Measurements from ENCODE around the gene CELA2B. TPM values are rescaled to one million over a fixed set of nuclear protein-coding genes. Genes with fewer than 3 reads are reported as not detected.

CELA2B gene
- total RNA-seq, 1 experiment from 2014 or later: not detected

- H3K9me2 ChIP-seq (replicated peaks; ENCODE audit: insufficient read depth, low read length): no peaks in the 10 kb centered on the region
Observed at GRCh38 chr1:15525050-15526020, 49.4 kb downstream of the CELA2B start.

DNA sequence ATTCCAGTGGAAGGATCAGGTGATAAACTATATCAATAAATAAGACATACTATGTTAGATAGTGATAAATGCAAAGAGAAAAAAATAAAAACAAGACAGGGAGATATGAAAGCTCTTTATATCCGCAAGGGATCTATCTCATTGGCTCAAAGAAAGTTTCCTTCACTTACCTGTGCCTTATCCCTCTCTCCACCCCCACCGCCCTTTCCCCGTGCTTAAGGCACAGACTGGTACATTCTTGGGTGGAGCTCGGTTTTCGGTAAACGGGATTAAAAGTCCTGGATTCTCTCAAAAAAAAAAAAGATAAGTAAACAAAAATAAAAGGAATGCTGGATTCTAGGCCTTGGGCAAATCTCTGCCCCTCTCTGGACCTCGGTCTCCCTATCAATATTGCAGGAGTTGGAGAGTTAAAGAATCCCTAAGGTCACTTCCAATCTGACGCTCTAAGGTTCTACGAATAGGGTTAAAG is 50.2 kb downstream of the CELA2B start:
- H3K9ac ChIP-seq (ENCODE audit: low read length): peak overlapping the region; percentile 80
- no peaks in the 10 kb centered on the region for H3K27me3 ChIP-seq (ENCODE audit: low read length)
- peak overlapping the region; percentile 68 for H3K27ac ChIP-seq (ENCODE audit: low read length)
- peaks cover 1% of the 10 kb centered on the region; the same call in 1 of the 2 replicates for H3K36me3 ChIP-seq (ENCODE audit: insufficient read depth, low read length)
- H3K9me2 ChIP-seq (replicated peaks; ENCODE audit: insufficient read depth, low read length): no peaks in the 10 kb centered on the region
- peak; percentile 61 for DNase-seq
- peak overlapping the region; percentile 96 for H3K4me2 ChIP-seq (ENCODE audit: low read depth, low read length, poor library complexity, severe bottlenecking)
- H2AFZ ChIP-seq (ENCODE audit: low read length): peak overlapping the region; percentile 59; the same call in 1 of the 2 replicates
- H3K79me2 ChIP-seq (ENCODE audit: low read length): peaks cover 60% of the 10 kb centered on the region
- H3K4me3 ChIP-seq (ENCODE audit: low read length): peak overlapping the region; percentile 88
- H4K20me1 ChIP-seq (ENCODE audit: insufficient read depth, low read depth, low read length): no peaks in the 10 kb centered on the region
- no peaks in the 10 kb centered on the region for H3K9me3 ChIP-seq (ENCODE audit: low read length)
- peaks cover 36% of the 10 kb centered on the region for H3K4me1 ChIP-seq (ENCODE audit: low read length)

More at GRCh38 chr1:15525050-15526020, 49.4 kb downstream of the CELA2B start:
- Histone ChIP-seq H2AFZ (ENCODE audit: low read length) (peak overlapping the region; percentile 59), H3K4me2 (ENCODE audit: low read depth, low read length, poor library complexity, severe bottlenecking) (peak overlapping the region; percentile 96), H3K79me2 (ENCODE audit: low read length) (peaks cover 58% of the 10 kb centered on the region), H3K27me3 (ENCODE audit: low read length) (no peaks in the 10 kb centered on the region), H3K4me1 (ENCODE audit: low read length) (peaks cover 36% of the 10 kb centered on the region), H3K4me3 (ENCODE audit: low read length) (peak overlapping the region; percentile 88), H3K9me3 (ENCODE audit: low read length) (no peaks in the 10 kb centered on the region), H3K9ac (ENCODE audit: low read length) (peak overlapping the region; percentile 80), H3K36me3 (ENCODE audit: insufficient read depth, low read length) (no peaks in the 10 kb centered on the region), H3K27ac (ENCODE audit: low read length) (peak overlapping the region; percentile 68), H4K20me1 (ENCODE audit: insufficient read depth, low read depth, low read length) (no peaks in the 10 kb centered on the region)
- peak; percentile 63 for DNase-seq

- H3K9me2 ChIP-seq (replicated peaks; ENCODE audit: insufficient read depth, low read length): no peaks in the 10 kb centered on the region
- peaks cover 35% of the 10 kb centered on the region for H3K4me1 ChIP-seq (ENCODE audit: low read length)
- H2AFZ ChIP-seq (ENCODE audit: low read length): peak within 1 kb of the TSS; percentile 59
- H3K4me2 ChIP-seq (ENCODE audit: low read depth, low read length, poor library complexity, severe bottlenecking): peak within 1 kb of the TSS; percentile 96
- peak within 1 kb of the TSS; percentile 92 for H3K9ac ChIP-seq (ENCODE audit: low read length)
- no peaks in the 10 kb centered on the region for H3K27me3 ChIP-seq (ENCODE audit: low read length)
- DNase-seq: peak; percentile 100
- H4K20me1 ChIP-seq (ENCODE audit: insufficient read depth, low read depth, low read length): no peaks in the 10 kb centered on the region
- peak within 1 kb of the TSS; percentile 88 for H3K4me3 ChIP-seq (ENCODE audit: low read length)
- no peaks in the 10 kb centered on the region for H3K9me3 ChIP-seq (ENCODE audit: low read length)
- H3K79me2 ChIP-seq (ENCODE audit: low read length): peaks cover 58% of the 10 kb centered on the region
- H3K27ac ChIP-seq (ENCODE audit: low read length): peak within 1 kb of the TSS; percentile 68
- peaks cover 5% of the 10 kb centered on the region; the same call in 1 of the 2 replicates for H3K36me3 ChIP-seq (ENCODE audit: insufficient read depth, low read length)
Observed at GRCh38 chr1:15526490-15527339, 50.8 kb downstream of the CELA2B start, which contains the start of gene DNAJC16. DNAJC16 (plus strand) TSS chr1:15526848; CDS start chr1:15529106, 2,258 bp downstream.

DNA sequence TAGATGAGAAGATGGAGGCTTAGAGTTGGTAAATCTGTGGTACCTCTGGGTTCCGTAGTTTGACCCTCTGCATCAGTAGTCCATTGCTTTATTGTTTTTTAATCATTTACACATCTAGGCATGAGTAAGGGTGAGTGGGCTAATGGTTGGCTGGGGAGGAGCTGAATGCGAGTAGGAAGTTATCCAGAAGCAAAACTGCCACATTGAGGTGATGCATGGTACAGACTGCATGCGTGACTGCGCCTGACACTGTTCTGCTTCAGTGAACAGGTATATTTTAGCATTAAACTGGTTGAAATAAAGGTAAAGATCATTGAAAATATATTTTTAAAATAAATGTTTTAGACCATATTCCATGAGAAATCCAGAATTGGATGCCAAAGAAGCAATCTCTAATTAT is 55.1 kb downstream of the CELA2B start:
- Histone ChIP-seq H3K79me2 (ENCODE audit: low read length) (peaks cover 39% of the 10 kb centered on the region), H3K9me2 (replicated peaks; ENCODE audit: insufficient read depth, low read length) (no peaks in the 10 kb centered on the region)

DNA sequence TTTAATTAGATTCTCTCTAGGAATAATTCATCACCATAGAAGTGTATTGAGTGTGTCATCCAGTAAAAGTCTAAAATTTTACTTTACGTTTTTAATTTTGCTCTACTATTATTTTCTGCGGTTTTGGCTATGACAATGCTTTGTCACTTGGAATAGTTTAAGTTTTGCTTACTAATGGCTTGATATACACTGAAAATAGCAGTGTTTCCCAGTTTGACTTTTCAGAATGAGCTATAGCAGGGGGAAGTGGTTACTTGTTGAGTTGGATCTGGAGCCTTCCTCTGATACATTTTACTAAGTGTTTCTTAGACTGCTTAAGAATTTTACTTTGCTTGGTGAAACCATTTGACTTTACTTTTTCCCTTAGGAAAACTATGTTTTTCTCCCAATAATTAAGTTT is 55.8 kb downstream of the CELA2B start:
- Histone ChIP-seq H4K20me1 (ENCODE audit: insufficient read depth, low read depth, low read length) (no peaks in the 10 kb centered on the region), H3K9me3 (ENCODE audit: low read length) (no peaks in the 10 kb centered on the region), H3K4me3 (ENCODE audit: low read length) (no peak overlapping the region), H3K27ac (ENCODE audit: low read length) (no peak overlapping the region), H3K4me1 (ENCODE audit: low read length) (peaks cover 11% of the 10 kb centered on the region), H3K36me3 (ENCODE audit: insufficient read depth, low read length) (peaks cover 8% of the 10 kb centered on the region; the same call in 1 of the 2 replicates), H3K4me2 (ENCODE audit: low read depth, low read length, poor library complexity, severe bottlenecking) (no peak overlapping the region), H3K27me3 (ENCODE audit: low read length) (no peaks in the 10 kb centered on the region), H2AFZ (ENCODE audit: low read length) (no peak overlapping the region), H3K9ac (ENCODE audit: low read length) (no peak overlapping the region), H3K79me2 (ENCODE audit: low read length) (peaks cover 39% of the 10 kb centered on the region), H3K9me2 (replicated peaks; ENCODE audit: insufficient read depth, low read length) (no peaks in the 10 kb centered on the region)
- no peak for DNase-seq

More for the DNA sequence above, 55.1 kb downstream of the CELA2B start:
- H3K27ac ChIP-seq (ENCODE audit: low read length): no peak overlapping the region
- H2AFZ ChIP-seq (ENCODE audit: low read length): no peak overlapping the region
- H3K9ac ChIP-seq (ENCODE audit: low read length): no peak overlapping the region
- no peak overlapping the region for H3K4me3 ChIP-seq (ENCODE audit: low read length)
- peaks cover 5% of the 10 kb centered on the region; the same call in 1 of the 2 replicates for H3K36me3 ChIP-seq (ENCODE audit: insufficient read depth, low read length)
- no peak overlapping the region for H3K4me2 ChIP-seq (ENCODE audit: low read depth, low read length, poor library complexity, severe bottlenecking)
- no peaks in the 10 kb centered on the region for H3K9me3 ChIP-seq (ENCODE audit: low read length)
- H3K27me3 ChIP-seq (ENCODE audit: low read length): no peaks in the 10 kb centered on the region
- no peak for DNase-seq
- peaks cover 12% of the 10 kb centered on the region for H3K4me1 ChIP-seq (ENCODE audit: low read length)
- H4K20me1 ChIP-seq (ENCODE audit: insufficient read depth, low read depth, low read length): no peaks in the 10 kb centered on the region

DNA sequence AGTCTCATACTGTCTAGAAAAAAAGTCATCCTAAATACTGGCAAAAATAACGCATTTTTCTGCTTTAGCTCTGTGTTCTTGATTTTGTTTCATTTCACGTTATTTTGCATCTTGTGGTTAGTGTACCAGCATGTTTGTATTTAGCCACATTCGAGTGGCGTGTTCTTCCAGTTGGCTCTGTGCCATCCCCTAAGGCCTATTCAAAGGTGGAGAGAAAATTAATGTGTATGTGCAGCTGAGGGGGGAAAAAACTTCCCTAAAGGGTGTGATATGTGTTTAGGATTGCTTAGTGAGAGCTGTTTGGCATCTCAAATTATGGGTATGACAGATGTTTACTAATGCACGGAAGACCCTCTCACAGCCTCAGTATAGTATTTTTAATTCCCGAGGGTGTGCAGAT is 62.9 kb downstream of the CELA2B start:
- no peaks in the 10 kb centered on the region for H3K9me3 ChIP-seq (ENCODE audit: low read length)
- H3K79me2 ChIP-seq (ENCODE audit: low read length): no peaks in the 10 kb centered on the region
- no peaks in the 10 kb centered on the region for H3K9me2 ChIP-seq (replicated peaks; ENCODE audit: insufficient read depth, low read length)
- no peaks in the 10 kb centered on the region for H4K20me1 ChIP-seq (ENCODE audit: insufficient read depth, low read depth, low read length)
- no peaks in the 10 kb centered on the region for H3K4me1 ChIP-seq (ENCODE audit: low read length)
- peaks cover 14% of the 10 kb centered on the region; the same call in 1 of the 2 replicates for H3K36me3 ChIP-seq (ENCODE audit: insufficient read depth, low read length)
- no peak overlapping the region for H3K27ac ChIP-seq (ENCODE audit: low read length)
- H3K4me2 ChIP-seq (ENCODE audit: low read depth, low read length, poor library complexity, severe bottlenecking): no peak overlapping the region
- H3K27me3 ChIP-seq (ENCODE audit: low read length): no peaks in the 10 kb centered on the region
- no peak overlapping the region for H3K4me3 ChIP-seq (ENCODE audit: low read length)
- no peak overlapping the region for H2AFZ ChIP-seq (ENCODE audit: low read length)
- H3K9ac ChIP-seq (ENCODE audit: low read length): no peak overlapping the region
- DNase-seq: no peak

GRCh38 chr1:15540186-15540585 is 64.3 kb downstream of the CELA2B start:
- peaks cover 24% of the 10 kb centered on the region; the same call in 1 of the 2 replicates for H3K36me3 ChIP-seq (ENCODE audit: insufficient read depth, low read length)
- H3K9me2 ChIP-seq (replicated peaks; ENCODE audit: insufficient read depth, low read length): no peaks in the 10 kb centered on the region
- DNase-seq: no peak

More at GRCh38 chr1:15540186-15540585, 64.3 kb downstream of the CELA2B start:
- no peaks in the 10 kb centered on the region for H3K27me3 ChIP-seq (ENCODE audit: low read length)
- H3K9ac ChIP-seq (ENCODE audit: low read length): no peak overlapping the region
- no peaks in the 10 kb centered on the region for H4K20me1 ChIP-seq (ENCODE audit: insufficient read depth, low read depth, low read length)
- H2AFZ ChIP-seq (ENCODE audit: low read length): no peak overlapping the region
- no peak overlapping the region for H3K4me2 ChIP-seq (ENCODE audit: low read depth, low read length, poor library complexity, severe bottlenecking)
- H3K4me3 ChIP-seq (ENCODE audit: low read length): no peak overlapping the region
- H3K79me2 ChIP-seq (ENCODE audit: low read length): no peaks in the 10 kb centered on the region
- H3K27ac ChIP-seq (ENCODE audit: low read length): no peak overlapping the region
- H3K4me1 ChIP-seq (ENCODE audit: low read length): no peaks in the 10 kb centered on the region
- no peaks in the 10 kb centered on the region for H3K9me3 ChIP-seq (ENCODE audit: low read length)

Data from Karpas-422 (cell line).